NCI-H2227 treated with DMSO at 0.1 percent for 48 hours (cell line): Measurements from ENCODE around the gene CUL7.
"Not testable (repeated sequence)": the region's sequence is repeated elsewhere in the genome, so short reads cannot be mapped to it uniquely, and the experiment has no call there.

Source experiments
- DNase-seq: peaks from one replicate; lab custom pipeline; 2025; lab: John Stamatoyannopoulos, UW

The CUL7 gene

DNA sequence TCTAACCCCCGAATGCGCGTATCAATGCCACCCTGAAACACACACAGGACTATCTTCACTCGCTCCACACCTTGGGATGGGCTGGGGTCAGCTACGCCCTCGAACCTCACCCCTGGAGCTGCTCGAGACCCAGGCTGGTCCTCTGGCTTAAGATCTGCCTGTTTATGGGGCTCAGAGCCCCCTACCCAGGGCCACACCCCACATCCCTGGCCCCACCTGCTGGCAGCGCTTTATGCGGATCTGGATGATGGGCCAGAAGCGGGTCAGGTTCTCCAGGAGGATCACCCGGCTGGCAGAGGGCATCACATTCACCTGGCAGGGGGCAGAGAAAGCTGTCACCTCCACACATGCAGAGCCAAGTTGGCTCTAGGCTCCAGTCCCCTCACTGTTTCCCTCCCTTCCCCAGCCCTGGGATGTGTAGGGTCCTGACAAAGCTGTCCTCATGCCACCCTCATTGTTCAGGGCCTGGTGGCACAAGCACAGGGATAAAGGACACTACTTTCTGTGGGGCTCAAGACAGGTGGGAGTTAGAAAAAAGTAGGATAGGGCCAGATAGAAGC, 8.2 kb downstream of the CUL7 start:
- DNase-seq: no peak

DNA sequence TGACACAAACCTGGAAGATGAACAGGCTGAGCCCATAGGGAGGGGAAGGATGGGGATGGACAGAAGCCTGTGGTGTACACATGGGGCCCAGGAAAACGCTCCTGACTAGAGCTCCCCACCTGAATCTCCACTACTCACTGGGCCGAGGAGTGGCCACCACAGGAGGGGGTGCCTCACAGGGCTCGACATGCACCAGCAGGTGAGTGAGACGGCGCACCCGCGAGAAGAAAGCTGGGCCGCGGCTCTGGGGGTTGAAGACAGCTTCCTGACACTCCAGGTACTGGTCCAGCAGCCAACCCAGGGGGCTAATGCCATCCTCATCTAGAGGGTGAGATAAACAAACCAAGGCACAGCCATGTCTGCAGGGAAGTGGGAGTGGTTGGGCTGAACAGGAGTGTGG, 10.3 kb downstream of the CUL7 start:
- no peak for DNase-seq

DNA sequence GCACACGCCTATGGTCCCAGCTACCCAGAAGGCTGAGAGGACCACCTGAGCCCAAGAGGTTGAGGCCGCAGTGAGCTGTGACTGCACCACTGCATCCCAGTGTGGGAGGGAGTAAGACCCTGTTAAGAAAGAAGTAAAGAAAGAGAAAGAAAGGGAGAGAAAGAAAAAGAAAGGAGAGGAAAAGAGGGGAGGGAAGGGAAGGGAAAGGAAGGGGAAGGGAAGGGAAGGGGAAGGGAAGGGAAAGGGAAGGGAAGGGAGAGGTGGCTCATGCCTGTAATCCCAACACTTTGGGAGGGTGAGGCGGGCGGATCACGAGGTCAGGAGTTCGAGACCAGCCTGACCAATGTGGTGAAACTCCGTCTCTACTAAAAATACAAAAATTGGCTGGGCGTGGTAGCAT, 12.2 kb downstream of the CUL7 start:
- DNase-seq: not testable (repeated sequence)

DNA sequence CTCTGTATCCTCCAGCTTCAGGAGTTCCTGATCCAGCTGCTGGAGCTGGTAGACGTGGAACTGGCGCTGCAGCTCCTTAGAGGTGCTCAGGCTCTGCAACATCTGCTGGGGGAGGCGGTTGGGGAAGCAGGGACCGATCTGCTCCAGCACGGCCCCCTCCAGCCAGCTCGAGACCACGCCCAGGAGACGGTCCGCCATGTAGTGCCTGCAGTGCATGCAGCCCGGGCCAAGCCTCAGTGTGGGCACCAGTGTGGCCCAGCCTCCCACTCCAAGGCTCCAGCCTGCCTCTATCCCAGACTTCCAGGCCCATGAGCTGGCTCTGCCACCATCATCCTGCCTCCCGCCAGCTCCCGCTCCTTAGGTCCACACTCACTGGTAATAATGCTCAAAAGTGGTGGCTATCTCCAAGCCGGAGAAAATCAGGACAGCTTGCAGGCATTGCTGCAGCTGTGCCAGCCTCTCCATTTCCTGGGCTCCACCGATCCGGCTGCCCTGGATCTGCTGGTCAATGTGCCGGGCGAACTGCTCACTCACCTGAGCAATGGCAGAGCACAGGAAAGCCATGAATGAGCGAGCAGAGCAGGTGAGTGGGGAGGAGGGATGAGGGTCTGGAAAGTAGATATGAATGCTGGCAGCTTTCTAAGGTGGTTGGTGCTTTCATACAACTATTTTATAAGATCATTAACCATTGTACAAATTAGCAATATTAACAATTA, 13.0 kb downstream of the CUL7 start:
- no peak for DNase-seq

DNA sequence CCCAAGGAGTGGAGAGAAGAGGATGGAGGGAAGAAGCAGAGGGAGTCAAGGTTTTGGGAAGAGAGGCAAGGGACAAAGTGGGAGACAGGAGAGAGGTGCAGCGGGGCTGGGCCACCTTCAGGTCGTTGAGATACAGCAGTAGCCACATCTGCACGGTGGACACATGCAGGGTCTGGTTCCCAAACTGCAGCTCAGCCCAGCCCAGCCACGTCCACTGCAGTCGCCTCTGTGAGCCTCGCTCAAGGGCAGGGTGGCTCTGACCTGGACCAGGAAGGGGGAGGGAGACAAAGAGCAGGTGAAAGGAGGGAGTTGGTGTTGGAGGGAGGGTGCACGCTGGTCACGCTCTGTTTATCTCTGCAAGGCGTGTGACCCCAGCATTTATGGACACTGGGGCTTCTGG, 14.9 kb downstream of the CUL7 start:
- DNase-seq: no peak

DNA sequence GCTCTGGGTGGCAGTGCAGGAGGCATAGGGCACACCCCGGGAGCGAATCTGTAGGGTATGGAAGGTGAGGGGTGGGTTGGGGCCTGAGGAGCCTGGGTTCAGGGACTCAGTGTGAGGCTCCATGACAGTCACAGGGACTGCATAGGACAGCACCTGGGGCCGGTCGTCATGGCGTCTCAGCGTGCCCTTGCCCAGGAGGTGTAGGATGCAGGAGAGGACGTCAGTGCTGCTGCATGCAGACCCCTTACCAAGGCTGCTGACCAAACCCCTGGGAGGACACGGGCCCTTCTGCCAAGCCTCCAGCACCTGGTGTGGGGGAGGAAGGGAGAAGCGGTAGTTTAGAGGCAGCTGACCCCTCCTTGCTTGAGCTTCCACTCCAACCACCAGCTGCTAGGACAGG, 15.9 kb downstream of the CUL7 start:
- DNase-seq: no peak

DNA sequence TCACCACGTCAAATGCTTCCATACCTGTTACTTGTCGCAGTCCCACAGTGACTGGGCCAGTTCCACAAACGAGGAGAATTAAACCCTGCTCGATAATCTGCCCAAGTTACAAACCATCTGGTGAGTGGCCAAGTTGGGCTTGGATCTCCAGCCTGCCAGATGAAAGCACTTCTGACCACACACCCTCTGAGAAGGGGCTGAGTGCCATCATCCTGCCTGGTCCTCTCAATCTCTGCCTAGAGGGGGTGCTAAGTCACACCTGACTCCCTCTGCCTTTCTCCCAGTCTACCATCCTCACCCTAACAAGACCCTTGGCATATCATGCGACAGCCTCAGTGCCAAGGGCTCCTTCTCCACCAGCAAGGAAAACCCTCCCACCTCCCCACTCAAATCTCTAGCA, 16.5 kb downstream of the CUL7 start:
- no peak for DNase-seq

DNA sequence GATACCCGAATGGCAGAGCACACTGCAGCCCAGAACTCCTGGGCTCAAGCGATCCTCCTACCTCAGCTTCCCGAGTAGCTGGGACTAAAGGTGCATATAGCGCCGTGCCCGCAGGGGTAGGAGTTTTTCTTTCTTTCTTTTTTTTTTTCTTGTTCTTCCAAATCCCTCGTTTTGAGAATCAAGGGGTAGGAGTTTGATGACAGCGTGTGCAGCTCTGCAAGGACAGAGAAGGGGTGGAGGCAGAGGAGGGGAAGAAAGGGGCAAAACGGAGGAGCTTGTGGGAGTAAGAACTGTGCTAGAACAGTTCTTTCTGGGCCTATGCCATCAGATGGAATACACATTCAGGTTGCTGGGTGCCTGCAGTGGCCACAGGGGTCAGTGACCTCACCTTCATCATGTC, 16.9 kb downstream of the CUL7 start:
- DNase-seq: no peak

DNA sequence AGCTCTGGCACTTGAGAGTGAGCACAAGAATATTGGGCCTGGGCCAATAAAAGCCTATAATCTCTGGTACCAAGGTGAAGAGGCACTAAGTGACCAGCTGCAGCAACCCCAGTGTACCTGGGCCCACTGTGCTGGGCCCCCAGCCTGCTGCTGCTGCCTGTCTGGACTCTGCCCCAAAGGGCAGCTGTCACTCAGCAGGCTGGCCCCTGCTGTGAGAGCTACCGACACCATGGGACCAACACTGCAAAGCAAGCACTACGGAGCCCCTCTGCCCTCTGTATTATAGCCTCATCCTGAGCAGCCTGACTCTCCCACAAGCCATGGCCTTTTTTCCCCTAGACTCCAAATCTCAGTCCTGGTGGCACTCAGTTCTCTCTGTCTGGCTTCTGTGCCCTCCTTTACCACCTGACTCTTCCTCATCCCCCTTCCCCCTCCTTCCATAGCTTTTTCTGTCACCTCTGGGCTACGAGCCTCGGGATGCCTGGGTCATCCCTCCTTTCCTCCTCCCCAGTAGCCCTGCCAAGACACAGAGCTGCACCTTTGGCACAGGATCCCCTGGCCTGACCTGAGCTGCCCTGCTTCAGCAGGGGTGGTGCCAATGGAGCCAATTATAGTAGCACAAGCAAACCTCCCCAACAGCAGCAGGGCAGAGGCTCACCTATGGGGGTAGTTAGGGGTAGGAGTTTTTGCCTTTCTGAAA, 18.0 kb downstream of the CUL7 start:
- no peak for DNase-seq

DNA sequence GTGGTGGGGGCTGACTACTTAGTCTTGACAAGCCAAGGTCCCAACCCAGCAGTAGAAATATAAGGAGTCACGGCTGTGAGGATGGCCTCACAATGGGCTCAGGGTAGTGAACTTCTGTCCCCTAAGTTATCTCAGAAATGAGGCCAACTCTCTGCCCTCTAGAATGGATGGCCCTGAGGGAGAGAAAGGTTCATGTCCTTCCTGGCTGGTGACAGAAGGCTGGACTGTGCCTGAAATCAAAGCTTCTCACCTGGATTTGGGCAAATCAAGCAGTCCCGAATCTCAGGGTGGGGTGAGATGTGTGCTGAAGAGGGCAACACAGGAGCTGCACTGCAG, 19.5 kb downstream of the CUL7 start:
- DNase-seq: no peak

DNA sequence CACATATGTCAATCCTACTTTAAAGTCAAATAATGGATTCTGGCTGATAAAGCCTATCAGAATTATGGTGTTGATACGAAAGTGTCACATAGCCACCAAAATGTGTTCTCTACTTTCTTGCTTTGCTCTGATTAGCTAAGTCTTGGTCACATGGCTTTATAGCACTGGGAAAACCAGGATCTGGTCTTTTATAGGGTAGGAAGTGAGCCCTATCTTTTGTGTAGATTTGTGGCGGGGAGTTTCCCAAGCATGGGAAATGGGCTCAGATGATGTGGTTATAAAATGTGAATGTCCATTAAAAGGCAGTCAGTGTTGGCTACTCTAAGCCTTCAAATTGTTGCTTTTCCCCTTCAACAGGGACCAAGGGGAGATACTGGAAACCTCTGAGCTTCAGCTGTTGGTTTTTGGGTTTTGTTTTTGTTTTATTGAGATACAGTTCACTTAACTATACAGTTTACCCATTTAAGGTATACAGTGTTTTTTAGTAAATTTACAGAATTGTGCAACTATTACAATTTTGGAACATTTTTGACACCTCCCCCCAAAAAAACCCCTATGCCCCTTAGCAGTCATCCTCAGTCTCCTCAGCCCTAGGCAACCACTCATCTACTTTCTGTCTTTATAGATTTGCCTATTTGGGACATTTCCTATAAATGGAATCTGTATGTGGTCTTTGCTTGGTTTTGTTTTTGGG, 20.0 kb downstream of the CUL7 start:
- no peak for DNase-seq

DNA sequence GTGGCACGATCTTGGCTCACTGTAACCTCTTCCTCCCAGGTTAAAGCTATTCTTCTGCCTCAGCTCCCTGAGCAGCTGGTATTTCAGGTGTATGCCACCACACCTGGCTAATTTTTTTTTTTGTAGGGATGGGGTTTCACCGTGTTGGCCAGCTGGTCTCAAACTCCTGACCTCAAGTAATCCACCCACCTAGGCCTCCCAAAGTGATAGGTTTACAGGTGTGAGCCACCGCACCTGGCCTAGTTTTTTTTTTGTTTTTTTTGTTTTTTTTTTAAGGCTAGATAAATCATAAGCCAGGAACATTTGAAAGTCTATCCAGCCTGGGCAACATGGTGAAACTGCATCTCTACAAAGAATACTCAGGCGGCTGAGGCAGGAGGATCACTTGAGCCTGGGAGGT, 21.3 kb downstream of the CUL7 start:
- DNase-seq: no peak

DNA sequence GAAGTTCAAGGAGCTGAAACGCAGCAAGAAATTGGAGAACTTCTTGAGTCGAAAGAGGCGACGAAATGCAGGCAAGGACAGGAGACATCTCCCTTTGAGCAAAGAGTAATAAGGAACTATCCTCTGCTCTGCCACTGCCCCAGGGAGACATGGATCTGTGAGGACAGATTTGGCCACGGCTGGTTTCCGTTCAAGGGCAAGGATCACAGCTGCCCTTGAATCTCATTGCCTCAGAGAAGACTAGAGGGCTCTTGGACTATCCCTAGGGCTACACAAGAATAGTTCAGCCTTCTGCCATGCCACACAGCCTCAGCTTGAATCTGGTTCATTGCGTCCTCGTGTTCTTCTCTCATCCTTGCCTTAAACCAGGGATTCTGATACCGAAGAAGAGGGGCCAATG, 24.5 kb downstream of the CUL7 start:
- DNase-seq: no peak

DNA sequence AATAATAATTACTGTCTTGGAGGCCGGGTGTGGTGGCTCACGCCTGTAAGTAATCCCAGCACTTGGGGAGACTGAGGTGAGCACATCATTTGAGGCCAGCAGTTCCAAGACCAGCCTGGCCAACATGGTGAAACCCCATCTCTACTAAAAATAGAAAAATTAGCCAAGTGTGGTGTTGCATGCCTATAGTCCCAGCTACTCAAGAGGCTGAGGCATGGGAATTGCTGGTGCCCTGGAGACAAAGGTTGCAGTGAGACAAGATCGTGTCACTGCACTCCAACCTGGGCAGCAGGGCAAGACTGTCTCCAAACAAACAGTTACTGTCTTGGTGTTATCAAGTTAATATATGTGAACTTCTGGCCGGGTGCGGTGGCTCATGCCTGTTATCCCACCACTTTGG, 27.3 kb downstream of the CUL7 start:
- no peak for DNase-seq

DNA sequence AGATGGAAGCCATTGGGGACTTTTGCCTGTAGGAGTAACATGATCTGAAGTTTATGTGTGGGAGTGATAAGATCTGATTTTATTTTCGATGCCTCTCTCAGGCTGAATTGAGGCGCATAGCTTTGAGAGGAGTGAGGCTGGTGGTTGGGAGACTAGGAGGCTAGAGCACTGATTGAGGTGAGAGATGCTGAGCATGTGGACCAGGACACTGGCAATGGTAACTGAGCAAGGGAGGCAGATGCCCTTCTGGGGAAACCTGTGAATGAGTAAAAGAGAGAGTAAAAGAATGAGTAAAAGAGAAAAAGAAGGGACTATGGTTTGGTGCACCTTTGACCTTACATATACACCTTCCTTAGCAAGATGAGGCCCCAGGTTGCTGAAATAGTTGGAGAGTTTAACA, 29.2 kb downstream of the CUL7 start:
- DNase-seq: no peak

DNA sequence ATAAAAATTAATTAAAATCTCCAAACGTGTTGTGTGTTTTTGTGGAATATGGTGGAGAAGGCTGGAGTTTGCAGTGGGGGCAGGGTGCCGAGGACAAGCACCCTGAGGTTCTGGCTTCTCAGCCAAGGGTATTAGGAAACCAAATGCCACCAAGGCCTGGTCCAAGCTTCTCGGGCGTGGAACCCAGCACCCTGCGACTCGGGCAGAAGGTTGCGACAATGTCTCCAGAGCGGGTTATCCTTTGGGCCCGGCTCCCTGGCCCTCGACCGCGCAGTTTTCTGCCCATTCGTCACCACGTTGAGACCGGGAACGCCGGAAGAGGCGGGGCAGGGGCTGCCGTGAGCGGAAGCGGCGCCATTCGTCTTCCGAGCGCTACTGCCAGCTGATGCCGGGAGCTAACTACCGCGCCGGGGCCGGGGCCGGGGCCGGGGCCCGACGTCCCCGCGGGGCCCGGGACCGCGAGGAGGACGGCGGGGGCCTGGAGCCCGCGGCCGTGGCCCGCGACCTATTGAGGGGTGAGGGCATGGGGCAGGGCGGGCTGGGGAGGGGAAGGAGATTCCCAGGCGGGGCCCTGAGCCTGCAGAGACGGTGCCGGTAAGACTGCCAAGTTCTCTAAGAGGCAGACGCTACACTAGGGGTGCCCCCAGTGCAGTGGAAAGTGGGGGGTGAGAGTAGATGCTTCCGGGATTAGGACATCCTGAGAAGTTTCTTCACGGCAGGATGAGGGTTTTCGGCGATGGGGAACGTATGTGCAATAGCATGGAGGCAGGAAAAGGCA, 32.2 kb downstream of the CUL7 start, which contains the start of gene RRP36:
Gene RRP36, plus strand, starts transcription at position 354 of the 778 bp plus-strand sequence. Its CDS starts 32 bp downstream, at position 386.
- peak; percentile 43 for DNase-seq

DNA sequence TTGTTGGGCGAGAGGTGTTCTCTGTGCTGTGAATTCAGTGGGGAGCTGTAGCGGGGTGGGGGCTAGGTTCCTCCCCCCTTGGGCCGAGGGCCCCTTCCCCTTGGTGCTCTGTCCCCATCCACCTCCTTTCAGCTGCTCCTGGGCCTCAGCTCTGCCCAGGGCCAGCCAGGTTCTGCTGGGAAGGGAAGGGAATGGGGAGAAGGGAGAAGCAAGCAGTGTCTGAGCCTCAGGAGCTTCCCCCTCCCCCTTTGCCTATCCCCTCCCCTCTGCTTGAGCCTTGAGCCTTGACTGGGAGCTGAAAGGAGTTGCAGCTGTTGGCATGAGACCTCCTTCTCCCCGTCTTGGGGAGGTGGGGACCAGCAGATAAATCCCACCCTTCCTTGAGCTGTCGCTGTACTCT, 32.8 kb downstream of the CUL7 start:
- DNase-seq: peak; percentile 43

DNA sequence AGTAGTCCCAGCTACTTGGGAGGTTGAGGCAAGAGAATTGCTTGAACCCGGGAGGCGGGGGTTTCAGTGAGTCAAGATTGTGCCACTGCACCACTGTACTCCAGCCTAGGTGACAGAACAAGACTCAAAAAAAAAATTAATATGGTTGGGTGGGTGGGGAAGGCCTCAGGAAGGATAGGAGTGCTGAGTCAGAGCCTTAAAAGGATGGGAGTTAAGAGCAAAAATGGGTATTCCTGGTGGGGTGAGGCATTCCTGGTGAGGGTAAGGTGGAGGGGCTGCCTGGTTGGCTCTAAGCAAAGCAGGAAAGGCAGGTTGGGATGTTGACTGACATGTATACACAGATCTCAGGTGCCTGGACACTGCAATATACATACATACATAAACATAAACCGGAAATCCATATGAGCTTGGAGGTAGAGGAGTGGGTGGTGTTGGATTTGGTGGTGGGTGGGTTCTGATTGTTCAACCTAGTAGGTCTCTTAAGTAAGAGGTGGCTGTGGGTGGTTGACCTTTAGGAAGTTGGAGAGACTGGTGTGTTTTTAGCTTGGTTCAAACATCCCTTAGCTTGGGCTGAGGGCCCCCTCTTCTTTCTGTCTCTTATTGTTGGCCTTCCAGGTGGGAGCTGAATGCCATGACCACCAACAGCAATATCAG, 33.5 kb downstream of the CUL7 start:
- DNase-seq: no peak

DNA sequence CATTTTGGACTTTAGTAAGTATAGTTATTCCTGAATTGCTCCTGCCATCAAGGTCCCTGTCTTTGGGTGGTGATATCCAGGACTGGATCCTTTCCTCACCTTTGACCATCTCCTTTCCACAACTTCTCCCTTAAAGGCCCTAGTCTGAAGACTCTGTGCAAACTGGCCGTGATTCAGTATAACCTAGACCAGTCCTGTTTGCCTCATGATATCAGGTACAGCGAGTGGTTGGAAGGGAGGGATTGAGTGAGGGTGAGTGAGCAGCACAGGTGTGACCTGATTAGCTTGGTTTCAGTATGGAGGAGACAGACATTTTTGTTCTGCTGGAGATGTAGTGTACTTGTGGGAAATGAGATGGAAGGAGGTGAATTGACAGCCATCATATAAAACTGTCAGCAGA, 34.5 kb downstream of the CUL7 start:
- no peak for DNase-seq

DNA sequence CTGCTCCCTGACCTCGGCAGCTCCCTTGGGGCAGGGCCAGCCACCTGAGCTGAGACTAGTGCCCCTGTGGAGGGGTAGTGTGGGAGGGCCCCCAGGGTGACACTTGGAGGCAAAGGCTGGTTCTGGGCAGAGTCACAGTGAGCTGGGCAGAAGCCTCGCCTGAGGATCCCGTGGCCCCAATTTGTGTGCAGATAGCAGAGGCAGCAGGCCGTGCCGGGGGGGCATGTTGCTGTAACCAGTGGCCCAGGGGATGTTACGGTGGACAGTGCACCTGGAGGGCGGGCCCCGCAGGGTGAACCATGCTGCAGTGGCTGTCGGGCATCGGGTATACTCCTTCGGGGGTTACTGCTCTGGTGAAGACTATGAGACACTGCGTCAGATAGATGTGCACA, 36.7 kb downstream of the CUL7 start:
- DNase-seq: no peak

DNA sequence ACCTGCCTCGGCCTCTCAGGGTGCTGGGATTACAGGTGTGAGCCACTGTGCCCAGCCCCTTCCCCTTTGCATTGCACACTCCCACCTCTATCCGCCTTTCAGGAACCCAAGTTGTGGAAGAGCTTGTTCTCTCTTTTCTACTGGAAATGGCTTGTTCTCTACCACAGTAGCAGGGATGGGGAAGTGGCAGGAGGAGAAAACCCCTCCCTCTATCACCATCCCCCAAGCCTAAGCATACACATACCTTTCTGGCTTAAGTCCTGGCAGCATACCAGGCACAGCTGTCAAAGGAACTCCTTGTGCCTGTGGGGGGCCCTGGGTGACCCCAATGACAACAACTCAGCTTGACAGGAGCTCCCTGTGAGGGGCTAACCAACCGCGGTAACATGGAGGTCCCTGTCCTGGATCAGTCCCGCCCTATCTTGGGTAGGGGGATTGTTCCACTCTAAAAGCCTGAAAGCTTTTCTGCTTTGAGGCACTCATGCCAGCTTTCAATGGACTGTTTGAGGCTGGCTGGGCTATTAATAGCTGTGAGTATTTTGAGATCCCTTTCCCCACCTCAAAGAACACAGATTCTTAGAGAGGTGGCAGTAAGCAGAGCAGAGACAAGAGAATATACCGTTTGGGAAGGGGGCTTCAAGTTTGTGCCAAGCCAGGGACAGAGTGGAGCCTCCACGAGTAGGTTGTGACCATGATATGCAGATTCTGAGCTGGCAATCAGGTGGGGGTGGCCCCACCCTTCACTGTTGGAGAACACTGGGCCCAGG, 37.3 kb downstream of the CUL7 start:
- no peak for DNase-seq
